OCI-LY7 (cell line): Measurements from ENCODE around the gene TADA1.

Source experiments
- CTCF ChIP-seq: fragments of 200-600 bp; sonication (generic); conservative IDR thresholded peaks from 2 replicates; pipeline ENCODE4 v1.5.1; 2014; ENCODE audit warnings: mild to moderate bottlenecking, antibody characterized with exemption, low read length, moderate library complexity, mixed read lengths
- EZH2phosphoT487 ChIP-seq: fragments of 200-600 bp; sonication (generic); IDR thresholded peaks from 2 replicates; pipeline ENCODE4 v1.6.1; 2018; ENCODE audit warnings: low read depth, borderline replicate concordance, mild to moderate bottlenecking, mixed run types, antibody characterized with exemption, low read length, moderate library complexity, mixed read lengths

- TF ChIP-seq CTCF: no peak
- no peak for TF ChIP-seq EZH2phosphoT487
These were observed 48.9 kb upstream of the TADA1 start for GRCh38 chr1:166924823-166925541.
